Measurements from ENCODE around the gene PRCC.

GRCh38 chr1:156815961-156816422 lies 48.7 kb downstream of the PRCC start:
- TF ChIP-seq CTCF (IDR thresholded peaks at IDR 0.05; ENCODE audit: low read length) (no peak), EZH2 (IDR thresholded peaks at IDR 0.05; ENCODE audit: borderline replicate concordance, low read length) (no peak)
